GM19395 (cell line): ENCODE measurements around the gene TPM2.

Source experiments
- ATAC-seq: cut with Tn5 transposase; IDR thresholded peaks from one replicate; pipeline ENCODE4 v1.9.1; 2021; ENCODE audit warnings: mild to moderate bottlenecking, moderate library complexity; ENCODE audit not compliant: unreplicated experiment

The TPM2 gene

DNA sequence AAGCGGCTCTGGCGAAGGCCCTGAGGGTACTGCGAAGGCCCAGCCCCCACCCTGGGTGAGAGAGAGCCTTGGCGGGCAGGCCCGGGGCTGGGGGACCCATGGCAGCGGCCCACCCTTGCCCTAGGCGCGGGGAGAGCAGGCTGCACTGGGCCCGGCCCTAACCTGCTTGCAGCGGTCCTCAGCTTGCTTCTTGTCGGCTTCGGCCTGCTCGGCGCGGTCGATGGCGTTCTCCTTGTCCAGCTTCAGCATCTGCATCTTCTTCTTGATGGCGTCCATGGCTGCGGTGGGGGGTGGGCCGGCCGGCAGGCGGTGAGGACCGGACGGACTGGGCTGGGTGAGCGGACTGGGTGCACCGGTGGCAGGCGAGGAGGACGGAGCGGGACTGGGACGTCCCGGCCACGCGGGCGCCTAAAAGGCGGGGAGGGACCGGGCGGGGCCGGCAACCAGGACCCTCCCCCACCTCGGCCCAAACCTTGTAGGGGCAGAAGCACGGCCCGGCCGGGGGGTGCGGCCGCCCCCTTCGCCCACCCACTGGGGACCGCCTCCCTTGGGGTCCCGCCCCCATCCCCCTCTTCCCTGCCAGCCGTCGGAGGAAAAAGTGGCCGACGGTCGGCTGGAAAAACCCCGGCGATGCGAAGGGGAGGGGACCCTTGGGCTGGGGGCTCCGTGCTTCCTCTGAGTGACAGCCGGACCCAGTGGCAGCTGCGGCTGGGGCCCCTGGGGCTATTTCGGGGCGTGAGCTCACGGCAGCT, at the start of gene TPM2:
Gene TPM2, minus strand, starts transcription at position 384 of the 752 bp plus-strand sequence. Its CDS starts 108 bp downstream, at position 276.
- no peak for ATAC-seq

DNA sequence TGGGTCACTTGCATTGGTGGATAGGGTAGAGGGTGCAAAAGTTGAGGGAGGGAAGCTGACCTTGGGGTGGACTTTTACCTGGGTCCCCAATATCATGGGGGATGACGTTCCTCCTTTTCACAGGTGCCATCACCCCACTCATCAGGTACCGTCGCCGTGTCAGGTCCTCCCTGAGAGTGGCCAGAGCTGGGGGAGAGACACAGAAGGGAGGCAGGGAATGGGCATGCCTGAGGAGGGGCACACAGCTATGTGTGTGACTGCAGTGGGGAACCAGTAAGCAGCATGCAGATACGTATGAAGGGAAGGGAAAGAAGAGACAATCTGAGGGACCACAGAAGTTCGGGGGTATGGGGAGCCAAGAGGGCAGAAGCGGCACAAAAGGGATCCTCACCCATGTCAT, 49.2 kb upstream of the TPM2 start:
- no peak for ATAC-seq

DNA sequence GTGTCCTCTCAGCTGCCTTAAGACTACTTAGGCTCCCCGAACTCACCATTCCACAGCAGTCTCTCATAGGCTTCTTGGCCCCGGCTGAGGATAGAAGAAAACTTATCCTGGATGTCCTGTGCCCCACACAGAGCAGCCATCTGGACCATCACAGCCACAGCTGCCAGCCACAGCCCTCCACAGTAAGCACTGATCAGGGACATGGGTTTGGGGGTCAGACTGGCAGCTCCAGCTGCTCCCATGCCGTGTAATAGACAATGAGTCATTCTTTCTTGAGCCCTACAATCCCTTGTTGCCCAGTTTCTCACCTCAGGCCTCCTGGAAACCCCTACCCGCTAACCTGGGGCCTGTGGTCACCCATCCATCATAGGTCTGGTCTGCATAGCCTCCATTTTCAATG, 48.5 kb upstream of the TPM2 start:
- no peak for ATAC-seq

DNA sequence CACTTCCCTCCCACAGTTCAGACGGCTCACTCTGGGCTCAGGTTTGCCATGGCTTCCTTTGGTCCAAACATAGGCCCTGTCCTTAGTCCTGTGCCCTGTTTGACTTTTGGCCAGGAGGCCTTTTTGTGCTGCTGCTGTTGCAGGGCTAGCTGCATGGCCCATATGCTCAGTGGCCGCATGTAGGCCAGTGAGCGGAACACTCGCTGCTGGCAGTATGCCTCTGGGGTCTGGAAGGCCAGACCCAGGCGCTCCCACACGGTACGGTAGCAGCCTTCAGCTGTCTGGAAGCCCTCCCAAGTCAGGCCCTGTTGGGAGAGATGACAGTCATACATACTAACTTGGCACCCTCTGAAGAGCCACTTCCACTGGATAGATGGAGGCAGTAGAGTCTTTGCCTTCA, 47.4 kb upstream of the TPM2 start:
- ATAC-seq: no peak

DNA sequence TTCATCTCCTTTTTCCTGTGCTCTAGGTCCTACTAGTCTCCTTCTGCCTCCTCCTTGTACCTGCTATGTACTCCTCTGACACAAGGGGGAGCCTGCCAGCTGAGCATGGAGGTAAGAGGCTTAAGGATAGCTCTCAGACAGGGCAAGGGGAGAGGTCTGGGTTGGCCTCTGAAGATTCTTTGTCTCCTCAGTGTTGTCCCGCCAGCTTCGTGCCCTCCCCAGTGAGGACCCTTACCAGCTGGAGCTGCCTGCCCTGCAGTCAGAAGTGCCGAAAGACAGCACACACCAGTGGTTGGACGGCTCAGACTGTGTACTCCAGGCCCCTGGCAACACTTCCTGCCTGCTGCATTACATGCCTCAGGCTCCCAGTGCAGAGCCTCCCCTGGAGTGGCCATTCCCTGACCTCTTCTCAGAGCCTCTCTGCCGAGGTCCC, 46.5 kb upstream of the TPM2 start:
- ATAC-seq: no peak

DNA sequence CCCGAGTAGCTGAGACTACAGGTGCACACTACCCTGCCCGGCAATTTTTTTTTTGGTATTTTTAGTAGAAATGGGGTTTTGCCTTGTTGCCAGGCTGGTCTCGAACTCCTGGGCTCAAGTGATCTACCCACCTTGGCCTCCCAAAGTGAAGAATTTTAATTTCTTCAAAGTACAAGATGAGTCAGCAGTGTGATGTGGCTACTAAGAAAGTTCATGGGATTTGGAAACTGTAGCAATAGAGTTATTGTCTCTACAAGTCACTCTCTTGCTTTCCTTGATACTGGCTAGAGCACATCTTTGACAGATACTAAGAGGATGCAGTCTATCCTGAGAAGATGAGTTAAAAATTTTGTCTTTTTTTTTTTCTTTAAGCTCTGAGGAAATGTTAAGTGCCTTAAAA, 44.4 kb upstream of the TPM2 start:
- ATAC-seq: no peak

DNA sequence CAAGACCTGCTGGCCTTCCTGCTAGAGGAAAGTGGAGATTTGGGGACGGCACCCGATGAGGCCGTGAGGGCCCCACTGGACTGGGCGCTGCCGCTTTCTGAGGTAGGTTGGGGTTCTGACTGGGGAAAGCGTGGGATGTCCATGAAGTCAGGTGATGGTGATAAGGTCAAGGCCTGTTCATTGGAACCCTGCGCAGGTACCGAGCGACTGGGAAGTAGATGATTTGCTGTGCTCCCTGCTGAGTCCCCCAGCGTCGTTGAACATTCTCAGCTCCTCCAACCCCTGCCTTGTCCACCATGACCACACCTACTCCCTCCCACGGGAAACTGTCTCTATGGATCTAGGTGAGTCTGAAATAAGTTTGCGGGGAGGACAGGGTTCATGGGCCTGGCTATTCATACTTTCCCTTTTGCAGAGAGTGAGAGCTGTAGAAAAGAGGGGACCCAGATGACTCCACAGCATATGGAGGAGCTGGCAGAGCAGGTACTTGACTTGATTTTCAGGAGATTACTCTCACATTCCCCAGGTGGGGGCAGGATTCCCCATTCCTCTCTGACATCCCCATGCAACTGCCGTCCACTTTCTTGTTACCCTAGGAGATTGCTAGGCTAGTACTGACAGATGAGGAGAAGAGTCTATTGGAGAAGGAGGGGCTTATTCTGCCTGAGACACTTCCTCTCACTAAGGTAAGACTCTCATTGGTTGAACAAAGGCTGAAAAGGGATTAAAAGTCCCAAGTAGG, 43.2 kb upstream of the TPM2 start:
- ATAC-seq: peak; percentile 0

DNA sequence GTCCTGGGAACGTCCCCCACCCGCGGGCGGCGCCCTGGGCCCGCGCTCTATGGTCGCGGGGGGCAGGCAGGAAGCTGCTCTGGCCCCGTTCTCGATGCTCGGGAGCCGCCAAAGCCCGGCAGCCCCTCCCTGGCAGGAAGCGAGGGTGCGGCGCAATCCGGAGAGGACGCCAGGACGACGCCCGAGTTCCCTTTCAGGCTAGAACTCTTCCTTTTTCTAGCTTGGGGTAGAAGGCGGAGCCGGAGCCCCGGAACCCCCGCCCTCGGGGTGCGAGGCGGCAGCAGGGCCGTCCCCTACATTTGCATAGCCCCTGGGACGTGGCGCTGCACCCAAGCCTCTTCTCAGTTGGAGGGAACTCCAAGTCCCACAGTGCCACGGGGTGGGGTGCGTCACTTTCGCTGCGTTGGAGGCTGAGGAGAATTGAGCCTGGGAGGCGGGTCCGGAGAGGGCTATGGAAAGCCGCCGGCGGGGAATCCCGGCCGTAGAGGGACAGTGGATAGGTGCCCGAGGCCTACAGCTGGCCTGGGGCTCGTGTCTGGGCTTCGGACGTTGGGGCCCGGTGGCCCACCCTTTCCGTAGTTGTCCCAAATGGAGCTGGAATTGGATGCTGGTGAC, 42.6 kb upstream of the TPM2 start, which contains the start of the genes CREB3 and TLN1:
Gene CREB3, plus strand, starts transcription at position 482 of the 615 bp plus-strand sequence. Its CDS starts 107 bp downstream, at position 589.
Gene TLN1, minus strand, starts transcription at position 11 of the 615 bp plus-strand sequence. CDS start 6,501 bp downstream, outside the sequence.
- ATAC-seq: peak; percentile 84

DNA sequence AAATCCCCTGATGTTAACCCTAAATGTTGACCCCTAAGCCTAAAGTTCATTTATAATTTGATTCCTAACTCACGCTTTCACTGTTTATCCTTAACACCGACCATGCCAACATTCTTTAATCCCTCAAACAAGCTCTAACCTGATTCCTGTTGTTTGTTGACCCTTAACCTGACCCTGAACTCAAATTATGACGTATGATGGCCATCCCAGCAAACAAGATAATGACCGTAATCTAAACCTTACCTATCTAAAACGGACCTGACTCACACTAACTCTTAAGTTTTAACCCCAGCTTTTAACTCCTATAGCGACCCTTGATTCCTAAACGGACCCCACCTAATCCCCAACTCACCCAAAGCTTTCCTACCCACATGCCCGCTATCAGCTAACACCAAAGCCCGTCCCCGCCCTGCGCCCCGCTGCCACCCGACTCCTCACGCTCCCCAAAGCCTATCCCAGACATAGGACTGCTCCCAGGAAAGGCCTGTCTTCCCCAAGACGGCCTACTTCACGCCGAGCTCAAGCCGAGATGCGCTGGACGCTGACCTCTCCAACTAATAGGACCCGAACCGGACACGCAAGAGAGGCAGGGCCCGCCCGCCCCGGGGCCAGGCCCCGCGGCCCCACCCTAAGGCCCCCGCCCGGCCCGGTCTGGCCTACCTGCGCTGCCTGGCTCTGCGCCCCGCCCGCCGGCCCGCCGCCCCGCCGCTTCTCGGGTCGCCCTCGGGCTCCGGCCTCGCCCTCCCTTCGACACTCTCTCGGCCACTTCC, 41.9 kb upstream of the TPM2 start:
- peak; percentile 0 for ATAC-seq

DNA sequence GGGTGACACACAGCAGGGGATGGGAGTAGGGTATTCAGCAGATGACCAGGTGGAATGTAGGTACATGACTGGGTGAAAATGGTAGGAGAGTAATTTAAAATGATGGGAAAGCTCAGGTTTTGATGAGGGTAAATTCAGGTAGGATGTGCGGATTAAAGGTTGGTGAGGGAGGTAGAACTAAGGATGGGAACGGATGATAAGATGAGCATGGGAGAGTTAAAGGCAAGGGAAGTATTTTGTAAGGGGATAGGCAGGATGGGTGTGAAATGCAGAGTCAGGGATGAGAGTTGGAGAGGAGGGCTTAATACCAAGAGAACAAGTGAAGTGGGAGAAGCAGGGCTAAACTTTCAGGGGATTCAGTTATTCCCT, 40.7 kb upstream of the TPM2 start:
- no peak for ATAC-seq

DNA sequence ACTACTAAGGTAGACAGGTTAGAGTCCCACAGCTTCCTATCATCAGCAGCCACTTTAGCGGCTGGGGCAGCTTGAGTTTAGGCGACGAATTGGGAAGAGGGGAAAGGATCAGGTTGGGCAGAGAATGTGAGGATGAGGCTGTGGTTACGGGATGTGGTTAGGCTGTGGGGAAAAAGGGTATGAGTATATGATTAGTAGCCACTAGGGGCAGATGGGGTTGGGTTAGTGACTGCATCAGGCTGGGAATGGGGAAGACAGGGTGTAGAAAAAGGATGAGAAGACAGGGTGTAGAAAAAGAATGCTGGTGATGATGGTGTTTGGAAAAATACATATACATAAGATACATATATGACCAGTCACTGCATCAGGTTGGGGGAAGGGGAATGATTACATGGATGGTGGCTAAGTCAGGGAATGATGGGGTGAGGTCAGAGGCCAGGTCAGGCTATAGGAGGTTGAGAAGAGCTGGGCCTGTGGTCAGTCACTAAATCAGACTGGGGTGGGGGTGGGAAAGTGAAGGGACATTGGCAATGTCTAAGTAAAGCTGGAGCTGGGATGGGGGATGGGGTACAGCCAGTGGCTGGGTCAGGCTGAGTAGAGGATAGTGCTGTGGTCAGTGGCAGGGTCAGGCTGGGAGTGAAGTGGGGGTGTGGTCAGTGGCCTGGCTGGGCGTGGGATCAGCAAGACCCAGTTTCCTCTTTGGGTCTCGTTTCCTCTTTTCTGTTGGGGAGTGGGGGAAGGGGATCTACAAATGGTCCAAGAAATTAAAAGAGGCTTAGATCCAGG, 40.2 kb upstream of the TPM2 start:
- ATAC-seq: no peak

DNA sequence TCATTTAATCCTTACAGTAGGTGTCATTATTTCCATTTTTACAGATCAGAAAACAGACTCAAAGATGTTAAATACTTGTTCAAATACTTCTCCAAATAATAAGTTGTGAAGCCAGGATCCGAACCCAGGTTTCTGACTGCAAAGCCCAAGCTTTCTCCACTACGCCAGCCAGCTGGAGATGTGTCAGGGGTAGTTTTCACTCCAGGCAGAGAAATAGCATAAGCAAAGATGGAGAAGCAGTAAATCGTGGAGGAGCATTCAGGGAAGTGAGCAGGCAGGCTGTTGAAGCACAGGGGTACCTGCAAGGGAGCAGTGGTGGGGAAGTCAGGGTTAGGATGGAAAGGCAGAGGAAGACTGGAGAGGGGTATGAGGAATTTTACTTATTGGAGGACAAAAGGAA, 39.4 kb upstream of the TPM2 start:
- no peak for ATAC-seq

DNA sequence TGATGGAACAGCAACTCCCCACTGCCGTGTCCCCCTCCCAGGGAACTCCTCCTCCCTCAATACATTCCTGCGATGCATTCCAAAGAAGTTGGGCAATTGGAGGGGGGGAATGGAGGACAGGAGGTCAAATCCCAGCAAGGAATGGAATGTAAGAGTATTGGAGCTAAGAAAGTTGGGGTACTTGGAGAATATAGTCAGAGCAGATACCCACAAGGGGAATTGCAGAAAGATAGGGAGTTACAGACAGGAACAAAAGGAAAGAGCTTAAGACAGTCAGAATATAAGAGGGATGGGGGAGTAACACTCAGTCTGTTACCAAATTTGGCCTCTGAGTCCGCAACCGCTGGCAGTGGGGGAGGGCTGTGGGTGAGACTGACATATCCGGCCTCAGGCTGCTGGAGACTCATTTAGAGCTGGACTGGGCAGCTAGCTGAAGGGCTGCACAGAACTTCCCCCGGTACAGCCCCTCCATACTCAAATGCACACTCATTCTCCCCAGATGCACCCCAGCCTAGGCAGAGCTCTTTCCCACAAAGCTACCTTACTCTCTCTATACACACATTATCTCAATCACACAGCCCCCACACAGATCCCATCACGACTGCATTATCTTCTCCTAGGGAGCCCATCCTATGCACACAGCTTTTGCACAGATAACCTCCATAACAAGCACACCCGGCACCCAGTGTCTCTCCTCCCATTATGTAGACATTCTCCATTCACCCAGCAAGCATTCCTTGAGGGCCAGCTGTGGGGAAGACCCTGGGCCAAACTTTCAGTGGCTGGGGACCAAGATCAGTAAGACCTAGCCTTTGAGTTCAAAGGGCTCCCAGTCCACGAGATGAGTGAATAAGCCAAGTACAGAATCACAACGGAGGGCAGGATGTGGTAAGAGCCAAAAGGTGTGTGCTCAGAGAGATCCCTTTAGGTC, 38.6 kb upstream of the TPM2 start:
- no peak for ATAC-seq

DNA sequence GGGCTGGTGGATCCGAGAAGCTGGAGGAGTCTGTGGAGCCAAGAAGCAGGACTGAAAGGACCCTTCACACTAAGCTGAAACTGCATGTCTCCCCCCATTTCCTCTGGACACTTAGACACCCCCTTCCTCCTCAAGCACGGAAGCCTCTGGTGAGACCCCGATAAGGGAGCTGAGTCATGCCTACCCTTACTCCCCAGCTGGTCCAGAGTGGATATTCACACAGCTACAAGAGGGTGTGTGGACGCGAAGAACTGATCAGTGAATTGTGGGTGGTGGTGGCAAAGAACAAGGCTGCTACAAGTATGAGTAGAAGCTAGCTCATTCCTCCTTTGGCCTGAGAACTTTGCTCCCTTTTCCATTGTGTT, 37.9 kb upstream of the TPM2 start:
- no peak for ATAC-seq

DNA sequence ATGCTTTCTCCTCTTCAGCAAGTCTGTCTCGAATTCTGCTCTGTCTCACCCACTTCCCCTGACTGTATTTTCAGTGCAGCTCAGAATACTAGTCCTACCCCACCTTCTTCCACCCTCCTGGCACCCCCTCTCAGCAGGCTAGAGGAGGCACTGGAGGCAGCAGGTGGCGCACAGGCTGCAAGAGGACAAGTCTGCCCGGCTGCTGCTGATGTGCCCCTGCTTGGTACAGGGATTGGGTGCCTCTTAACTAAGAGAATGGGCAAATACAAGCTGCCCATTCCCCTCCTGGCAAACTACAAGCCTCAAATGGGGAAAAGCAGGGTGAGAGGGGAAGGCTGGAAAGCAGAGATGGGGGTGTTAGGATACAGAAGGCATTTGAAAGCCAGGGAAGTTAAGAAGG, 37.2 kb upstream of the TPM2 start:
- no peak for ATAC-seq

DNA sequence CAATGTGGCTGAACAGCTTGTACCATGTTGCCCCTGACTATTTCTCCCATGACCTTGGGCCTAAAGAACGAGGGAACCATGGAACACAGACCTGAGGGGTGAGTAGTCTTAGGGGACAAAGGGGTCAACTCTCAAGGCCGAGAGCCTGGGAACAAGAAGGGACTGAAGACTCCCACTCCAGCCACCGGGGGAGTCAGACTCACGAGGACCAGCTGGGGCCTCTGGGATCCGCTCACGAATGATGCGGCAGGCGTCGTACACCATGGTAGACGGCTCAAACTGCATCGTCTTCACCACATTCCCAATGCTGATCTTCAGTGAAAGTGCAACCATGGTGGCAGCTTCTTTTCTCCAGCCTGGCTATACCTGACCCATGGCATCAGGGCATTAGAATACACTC, 35.6 kb upstream of the TPM2 start:
- no peak for ATAC-seq

DNA sequence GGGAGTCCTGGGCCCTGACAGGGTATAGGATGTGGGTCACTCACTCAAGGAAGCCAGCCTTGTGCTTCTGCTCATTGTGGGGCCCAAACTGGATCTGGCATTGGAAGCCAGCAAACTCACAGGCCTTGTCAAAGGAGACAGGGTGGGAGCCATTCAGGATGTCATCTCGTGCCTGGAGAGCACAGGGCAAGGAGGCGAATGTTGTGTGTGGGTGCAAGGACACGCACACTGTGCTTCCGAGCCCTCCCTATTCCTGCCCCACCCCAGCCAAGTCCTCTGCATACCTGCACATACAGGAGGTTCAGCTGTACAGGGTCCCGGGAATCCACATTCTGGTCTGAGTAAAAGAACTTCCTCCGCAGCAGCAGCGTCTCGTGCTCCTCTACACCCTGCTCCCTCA, 34.2 kb upstream of the TPM2 start:
- no peak for ATAC-seq

DNA sequence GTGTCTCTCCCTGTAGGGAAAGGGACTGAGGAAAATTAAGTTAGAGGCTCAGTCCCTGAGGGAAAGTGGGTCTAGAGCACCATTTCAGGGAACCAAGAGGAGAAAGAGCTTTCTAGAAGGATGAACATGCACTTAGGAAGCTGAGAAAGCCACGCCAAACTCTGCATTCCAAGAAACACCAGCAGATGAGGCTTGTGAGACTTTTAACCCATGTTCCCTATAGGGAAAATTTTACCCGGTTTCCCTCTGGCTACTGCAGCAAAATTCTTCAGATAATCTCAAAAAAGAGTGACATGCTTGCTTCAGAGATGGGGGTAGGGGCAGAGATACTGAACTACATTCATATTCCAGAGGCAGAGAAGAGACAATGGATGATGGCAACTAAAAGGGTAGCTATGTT, 33.7 kb upstream of the TPM2 start:
- ATAC-seq: no peak

DNA sequence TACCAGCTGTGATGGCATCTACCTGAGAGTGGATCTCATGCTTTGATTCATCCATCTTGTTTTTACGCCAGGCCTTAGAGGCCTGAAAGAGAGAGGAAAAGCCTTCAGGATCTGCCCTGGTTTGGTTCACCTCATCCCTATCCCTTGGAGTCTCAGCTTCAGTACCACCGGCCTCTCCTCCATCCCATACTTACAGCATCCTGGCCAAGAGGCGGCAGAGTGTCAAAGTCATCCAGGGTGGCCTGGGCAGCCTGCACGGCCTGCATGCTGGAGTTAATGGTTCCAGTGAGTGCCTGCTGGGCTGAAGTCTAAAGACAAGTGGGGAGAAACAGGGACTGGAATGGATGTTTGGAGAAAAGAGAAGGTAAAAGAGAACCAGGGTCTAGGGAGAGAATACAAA, 29.8 kb upstream of the TPM2 start:
- ATAC-seq: no peak
